Metanephros (tissue), 1 donor: ENCODE results near the gene COQ7. TPM values are rescaled to one million over a fixed set of nuclear protein-coding genes. Genes with fewer than 3 reads are reported as not detected.

Experiments
- total RNA-seq: library from RNA; depleted of rRNA; stranded (reverse); fragments of >200 nt; gene quantifications from one replicate; pipeline ENCODE4 v1.2.3, GENCODE V29; 2014

COQ7 gene
- total RNA-seq, result 35.2 TPM

DNA sequence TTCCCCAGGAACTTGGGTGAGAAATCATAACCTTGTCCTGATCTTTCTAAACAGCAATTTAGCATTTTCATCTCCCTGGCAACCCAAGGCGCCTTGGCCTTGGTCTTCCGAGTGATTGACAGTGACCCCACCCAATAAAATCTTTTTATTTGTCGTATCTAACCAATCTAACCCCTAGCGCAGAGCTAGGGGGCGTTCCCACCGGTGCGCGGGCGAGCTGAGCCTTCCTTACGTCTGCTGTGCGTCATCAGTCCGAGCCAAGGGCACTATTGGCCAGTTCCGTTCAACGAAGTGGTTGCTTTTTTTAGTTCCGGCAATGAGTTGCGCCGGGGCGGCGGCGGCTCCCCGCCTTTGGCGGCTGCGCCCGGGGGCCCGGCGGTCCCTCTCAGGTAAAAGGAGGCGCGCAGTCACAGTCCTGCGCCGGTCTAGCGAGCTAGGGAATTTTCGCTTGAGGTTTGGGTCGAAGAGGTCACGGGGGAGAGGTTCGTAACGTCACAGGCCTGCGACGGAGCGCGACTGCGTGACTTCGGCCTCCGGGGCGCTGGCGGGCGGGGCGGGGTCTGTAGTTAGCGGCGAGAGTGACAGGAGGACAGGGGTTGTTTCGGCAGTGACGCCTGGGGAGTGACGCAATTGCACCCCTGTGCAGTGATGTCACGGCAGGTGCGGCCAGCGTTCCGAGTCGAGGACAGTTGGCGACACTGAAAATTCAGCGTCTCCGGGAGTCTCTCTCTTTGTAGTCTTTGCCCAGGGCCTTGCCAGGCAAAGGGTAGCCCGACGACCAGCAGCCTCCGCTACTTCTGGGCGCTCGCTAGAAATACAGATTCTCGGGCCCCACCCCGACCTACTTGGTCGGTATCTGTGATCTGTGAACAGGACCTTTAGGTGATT lies at the start of gene COQ7:
COQ7 (plus strand) TSS at position 266 of the 888 bp plus-strand sequence; CDS start at position 317, 51 bp downstream.

DNA sequence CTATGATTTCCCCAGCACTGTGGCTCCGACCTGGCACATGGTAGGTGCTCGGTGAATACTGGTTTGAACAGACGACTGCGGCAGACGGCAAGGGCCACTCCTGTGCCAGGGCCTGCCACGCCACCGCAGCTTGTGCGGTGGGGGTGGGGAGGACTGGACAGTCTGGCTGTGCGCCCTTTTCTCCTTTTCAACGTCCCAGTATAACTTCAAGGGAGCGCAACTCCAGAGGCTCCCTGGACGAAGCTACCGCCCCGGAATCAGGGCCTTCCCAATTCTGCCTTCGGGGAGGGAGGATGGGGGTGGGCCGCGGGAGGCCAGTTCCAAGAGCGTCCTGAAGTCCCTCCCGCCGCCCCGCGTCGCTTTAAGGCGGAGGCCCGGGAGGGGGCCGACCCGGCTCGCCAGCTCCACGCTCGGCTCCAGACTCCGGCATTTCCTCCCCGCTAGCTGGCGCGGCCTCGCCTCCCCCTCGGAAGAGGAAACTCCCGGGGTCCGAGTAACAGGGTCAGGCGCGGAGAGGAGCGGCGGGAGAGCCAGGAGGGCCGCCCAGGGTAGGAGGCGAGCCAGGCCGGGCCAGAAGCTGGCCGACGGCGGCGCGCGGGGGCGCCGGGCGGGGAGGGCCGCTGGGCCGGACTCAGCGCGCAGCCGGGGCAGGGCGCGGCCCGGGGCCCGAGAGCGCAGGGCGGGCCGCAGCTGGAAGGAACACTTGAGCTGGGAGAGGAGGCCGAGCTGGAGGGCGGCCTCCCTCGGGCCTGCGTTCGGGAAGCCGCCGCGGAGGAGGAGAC lies 46.4 kb downstream of the COQ7 start, which contains the start of gene ITPRIPL2:
ITPRIPL2 (plus strand) TSS at position 388 of the 782 bp plus-strand sequence. CDS start 498 bp downstream, outside the sequence.

Other genes with a start within 250 kb of the COQ7 start
- gene SMG1, start 141.2 kb upstream of the COQ7 start, total RNA-seq, result 84.3 TPM
- gene TMC7, start 83.7 kb upstream of the COQ7 start, total RNA-seq, result 1.9 TPM
- 37.5 TPM for gene ITPRIPL2, start 46.4 kb downstream of the COQ7 start, total RNA-seq
- gene SYT17, start 100.6 kb downstream of the COQ7 start, total RNA-seq, result 7.3 TPM
- 0.18 TPM for gene CLEC19A, start 218.1 kb downstream of the COQ7 start, total RNA-seq